NCI-H524 treated with DMSO at 0.1 percent for 48 hours (cell line): Measurements from ENCODE around the gene ZIC3.
"Not testable (repeated sequence)": the region's sequence is repeated elsewhere in the genome, so short reads cannot be mapped to it uniquely, and the experiment has no call there.

Experiments
- DNase-seq: peaks from one replicate; lab custom pipeline; 2025; lab: John Stamatoyannopoulos, UW

Gene ZIC3

DNA sequence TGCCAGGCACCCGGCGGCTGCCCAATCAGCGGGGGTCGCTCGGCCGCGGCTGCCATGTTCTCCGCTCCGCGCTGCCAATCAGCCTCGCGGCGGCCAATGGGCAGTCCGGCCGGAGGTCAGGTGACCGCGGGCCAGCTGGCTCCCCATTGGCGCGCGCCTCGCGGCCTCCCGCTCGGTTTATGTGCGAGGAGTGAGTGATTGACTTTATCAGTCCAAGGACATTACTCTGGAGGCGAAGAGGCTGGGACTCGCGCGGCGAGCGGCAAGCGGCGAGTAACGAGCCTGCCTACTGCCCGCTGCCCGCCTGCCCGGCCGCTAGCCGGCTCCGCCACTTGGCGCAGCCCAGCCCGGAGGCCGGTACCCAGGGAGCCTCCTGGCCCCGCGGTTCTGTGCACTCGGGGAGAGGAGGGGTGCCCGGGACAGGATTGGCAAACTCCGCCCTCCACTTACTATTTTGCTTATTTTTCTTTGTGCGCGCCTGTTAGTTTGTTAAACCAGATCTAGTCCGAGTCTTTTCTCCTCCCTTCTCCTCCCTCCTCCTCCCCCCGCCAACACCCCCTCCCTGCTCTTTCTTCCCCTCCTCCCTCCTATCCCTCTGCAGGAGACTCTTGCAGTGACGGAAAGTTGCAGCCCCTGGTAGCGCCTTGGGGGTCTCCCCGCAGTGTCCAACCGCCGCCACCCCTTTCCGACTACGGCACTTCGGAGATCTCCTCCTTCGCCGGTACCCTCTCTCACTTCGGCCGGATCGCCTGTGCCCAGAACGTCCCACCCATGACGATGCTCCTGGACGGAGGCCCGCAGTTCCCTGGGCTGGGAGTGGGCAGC is at the start of gene ZIC3:
Gene ZIC3 (plus strand): TSS at position 207 of the 825 bp plus-strand sequence. CDS start 565 bp downstream, at position 772.
- peak; percentile 43 for DNase-seq

- DNase-seq: no peak
These were observed 46.5 kb upstream of the ZIC3 start for GRCh38 chrX:137519459-137519858.

DNA sequence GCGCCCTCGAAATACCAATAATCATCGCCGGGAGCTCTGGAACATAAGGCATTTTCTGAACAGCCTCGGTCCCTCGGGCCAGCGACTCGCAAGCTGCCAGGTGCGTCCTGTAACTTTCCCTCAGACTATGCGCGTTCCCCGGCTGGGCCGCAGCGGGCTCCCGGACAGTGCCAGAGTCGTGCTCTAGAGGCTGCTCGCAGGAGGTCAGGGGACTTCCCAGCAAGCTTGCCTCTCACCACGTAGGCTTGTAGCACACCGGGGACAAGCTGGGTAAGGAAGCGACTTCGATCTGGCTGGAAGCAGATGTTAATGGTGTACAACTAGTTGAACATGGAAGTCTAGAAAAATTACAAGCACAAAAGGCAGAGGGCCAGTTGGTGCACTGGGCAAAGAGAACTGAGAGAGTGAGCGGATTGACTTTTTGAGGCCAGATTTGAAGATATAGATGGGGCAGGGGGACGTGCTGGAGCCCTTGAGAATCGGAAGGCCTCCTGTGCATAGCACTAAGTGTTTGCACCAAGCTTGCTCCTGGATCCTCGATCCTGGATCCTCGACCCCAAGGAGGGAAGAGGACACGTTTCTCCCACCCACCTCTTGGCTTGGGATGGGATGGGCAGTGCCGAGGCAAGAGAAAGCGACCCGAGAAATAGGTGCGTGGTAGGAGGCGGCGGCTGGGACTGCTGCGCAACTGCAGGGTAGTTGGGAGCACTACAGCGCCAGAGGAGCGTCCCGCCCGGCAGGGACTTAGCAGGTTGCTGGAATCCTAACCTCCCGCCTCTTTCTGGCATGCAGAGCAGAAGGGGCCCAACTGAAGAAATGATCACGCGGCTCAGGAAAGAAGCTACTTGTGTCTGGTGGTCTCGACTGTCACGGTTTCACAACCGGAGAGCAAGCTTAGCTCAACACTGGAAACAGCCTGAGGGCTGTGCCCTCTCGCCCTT is 19.9 kb upstream of the ZIC3 start:
- no peak for DNase-seq

- DNase-seq: no peak
These were observed 18.6 kb upstream of the ZIC3 start for GRCh38 chrX:137547291-137547690.

DNA sequence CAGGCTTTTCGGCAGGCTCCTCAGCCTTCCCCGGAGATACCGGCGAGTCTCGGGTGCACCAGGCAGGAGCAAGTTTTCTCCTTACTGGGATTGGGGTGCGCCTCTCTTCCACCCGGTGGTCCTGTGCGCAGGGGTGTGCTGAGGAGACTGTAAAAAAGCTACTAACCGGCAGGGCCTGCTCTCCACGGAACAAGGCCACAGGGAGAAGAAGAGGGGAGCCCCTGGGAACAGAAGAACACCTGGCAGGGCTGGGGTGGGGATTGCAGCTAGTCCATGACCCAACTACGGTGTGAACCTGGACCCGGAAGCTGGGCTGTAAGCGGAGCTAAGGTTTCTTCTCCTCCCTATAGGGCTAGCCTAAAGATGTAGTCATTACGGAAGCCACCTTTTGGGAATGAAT is 17.7 kb upstream of the ZIC3 start:
- no peak for DNase-seq

- no peak for DNase-seq
These were observed 16.9 kb upstream of the ZIC3 start for GRCh38 chrX:137549073-137549472.

- no peak for DNase-seq
These were observed 15.9 kb upstream of the ZIC3 start for GRCh38 chrX:137549851-137550664.

DNA sequence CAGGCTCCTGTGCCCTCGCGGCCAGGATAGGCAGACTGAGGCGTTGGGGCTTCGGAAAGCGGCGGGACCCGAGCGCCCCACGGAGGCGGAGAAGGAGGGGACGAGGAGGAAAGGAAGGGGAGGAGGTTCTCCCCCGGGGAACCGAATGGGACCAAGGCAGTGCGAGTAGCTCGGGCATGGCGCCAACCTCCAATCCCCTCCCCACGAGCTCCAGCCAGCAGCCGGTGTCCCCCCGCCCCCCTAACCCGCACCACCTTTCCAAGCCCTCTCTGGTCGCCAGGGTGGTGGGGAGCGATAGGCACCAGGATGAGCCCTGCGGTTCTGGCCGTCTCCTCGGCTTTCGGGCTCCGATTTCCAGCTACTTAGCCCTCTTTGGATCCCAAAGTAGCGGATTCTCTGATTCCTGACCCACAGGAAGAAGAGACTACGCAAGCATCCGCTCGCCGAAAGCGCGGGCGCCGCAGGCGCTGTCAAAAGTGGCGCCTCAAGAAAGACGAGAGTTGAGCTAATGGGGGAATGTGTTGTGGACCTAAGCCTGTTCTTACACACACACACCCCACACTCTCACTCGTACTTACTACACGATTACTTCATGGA is 15.2 kb upstream of the ZIC3 start:
- no peak for DNase-seq

DNA sequence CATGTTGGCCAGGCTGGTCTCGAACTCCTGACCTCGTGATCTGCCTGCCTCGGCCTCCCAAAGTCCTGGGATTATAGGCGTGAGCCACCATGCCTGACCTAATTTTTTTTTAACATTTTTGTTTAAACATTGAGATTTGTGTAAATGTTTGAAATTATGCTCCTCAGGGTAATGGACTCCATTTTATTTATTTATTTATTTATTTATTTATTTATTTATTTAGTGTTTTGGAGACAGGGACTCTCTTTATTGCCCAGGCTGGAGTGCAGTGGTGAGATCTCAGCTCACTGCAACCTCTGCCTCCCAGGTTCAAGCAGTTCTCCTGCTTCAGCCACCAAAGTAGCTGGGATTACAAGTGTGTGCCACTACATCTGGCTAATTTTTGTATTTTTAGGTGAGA is 13.8 kb upstream of the ZIC3 start:
- DNase-seq: not testable (repeated sequence)

DNA sequence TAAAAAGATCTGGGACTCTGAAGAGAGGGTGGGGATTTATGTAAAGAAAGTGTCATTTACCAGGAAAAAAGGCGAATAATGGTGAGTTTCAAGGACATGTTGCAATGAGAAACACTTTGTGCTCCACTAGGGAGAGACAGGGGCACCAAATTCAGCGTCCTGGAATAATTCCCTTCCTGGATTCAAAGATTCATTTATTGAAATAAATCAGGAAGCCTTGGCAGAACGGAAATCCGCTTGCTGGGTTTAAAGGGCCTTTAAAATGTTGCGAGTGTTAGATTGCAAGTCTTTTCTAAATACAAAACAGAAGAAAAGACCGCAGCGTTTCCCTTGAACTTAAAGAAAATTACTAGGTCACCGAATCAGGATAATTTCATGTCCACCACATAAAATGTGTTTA is 3.8 kb upstream of the ZIC3 start:
- DNase-seq: no peak

DNA sequence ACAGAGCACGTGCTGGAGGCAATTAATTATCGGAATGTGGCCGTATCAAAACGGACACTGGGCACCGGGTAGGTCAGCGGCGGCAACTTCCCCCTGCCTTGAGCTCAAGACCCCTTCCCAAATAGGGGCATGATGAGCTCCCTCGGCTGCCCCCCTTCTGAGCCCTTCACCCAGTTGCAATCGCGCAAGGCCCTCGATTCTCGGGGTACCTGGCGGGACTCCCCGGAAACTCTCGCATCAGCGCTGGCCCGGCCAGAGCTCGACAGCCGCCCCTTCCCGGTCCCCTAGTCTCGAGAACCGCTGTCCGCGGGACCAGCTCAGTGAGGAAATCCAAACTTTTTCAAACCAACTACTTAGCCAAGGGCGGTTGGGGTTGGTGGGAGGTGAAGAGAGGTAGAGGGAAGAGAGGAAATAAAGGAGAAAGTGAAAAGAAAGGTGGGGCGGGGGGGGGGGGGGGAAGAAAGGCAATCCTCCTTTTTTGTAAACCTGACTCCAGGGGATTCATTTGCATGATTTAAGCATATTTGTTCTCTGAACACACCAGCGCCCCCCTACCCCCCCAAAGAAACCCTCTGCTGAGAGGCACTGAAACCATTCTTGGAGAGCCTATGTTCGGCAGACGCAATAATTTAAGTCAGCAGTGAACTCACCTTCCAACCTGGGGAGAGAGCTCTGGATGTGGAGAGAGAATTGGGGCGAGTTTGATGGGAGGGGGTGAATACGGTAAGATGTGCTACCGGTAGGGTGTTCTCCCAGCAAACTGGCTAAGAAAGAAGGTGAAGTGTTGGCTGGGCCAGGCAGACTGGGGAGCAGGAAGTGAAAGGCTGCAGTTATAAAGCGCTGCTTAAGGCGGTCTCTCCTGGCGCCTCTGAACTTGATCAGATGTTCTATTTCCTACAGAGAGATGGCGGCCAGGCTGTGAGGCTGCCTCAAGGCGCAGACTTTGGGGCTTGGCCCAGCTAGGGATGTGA is 2.0 kb upstream of the ZIC3 start:
- no peak for DNase-seq

- DNase-seq: no peak
These were observed 516 bp upstream of the ZIC3 start for GRCh38 chrX:137565318-137565904.

GRCh38 chrX:137566746-137567679 is 1.1 kb downstream of the ZIC3 start:
- DNase-seq: no peak

DNA sequence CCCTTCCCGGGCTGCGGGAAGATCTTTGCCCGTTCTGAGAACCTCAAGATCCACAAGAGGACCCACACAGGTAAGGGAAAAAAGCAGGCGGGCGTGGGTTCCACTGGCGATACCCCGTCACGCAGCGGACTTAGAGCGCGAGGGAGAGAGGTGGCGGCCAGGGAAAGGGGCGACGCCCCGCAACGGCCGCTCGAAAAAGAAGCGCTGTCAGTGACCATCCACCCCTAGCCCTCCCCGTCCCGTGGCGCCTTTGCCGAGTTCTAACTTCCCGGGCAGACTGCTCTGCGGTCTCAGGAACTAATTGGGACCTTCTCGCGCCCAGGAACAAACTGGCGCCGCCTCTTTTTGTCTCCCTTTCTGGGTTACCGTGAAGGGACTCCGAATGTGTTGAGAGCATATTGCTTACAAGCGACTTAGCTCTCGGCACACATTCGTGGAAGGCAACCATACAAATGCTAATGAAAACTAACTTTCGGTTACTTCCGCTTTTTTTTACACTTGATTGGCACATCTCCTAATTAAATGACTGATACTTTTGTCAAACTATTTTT is 1.8 kb downstream of the ZIC3 start:
- no peak for DNase-seq

GRCh38 chrX:137568741-137569469 is 3.0 kb downstream of the ZIC3 start:
- no peak for DNase-seq

- DNase-seq: no peak
These were observed 3.6 kb downstream of the ZIC3 start for GRCh38 chrX:137569470-137569891.

GRCh38 chrX:137573324-137574101 is 7.6 kb downstream of the ZIC3 start:
- no peak for DNase-seq
